ENCODE measurements around the gene SETX.

Gene SETX

DNA sequence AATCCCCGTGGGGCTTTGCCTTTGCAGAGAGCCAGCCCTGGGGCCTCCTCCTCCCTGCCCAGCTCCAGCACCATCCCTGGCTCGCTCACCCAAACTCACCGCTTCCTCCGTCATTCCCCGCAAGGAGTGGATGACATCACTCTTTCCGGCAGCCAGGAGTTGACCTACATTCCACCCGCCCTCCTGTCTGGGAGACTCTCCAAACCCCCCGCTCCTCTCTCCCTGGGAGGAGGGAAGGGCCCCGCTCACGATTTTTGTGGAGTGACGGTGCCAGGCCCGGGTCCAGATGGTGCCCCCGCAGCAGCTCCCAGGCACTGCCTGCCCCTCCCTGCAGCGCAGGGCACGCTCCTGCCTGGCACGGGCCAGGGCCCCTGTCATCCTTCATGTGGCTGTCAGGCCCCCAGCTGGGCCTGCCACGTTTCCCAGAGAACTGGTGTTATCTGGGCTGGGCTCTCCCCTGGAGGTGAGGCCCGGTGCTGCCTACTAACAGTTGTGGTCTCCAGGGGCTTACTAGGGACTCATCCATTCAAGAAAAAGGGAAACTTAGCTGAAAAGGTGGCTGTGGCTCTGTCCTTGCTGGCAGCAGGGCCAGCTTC is 140.7 kb downstream of the SETX start (continued):
- TF ChIP-seq GLIS1 (tag by site-specific recombination; IDR thresholded peaks at IDR 0.05): peak; percentile 99
- TF ChIP-seq WT1 (tag by site-specific recombination; IDR thresholded peaks at IDR 0.05): peak; percentile 90
- TF ChIP-seq ZNF175 (tag by site-specific recombination; IDR thresholded peaks at IDR 0.05): no peak
- TF ChIP-seq HOXD13 (CRISPR knock-in tag; IDR thresholded peaks at IDR 0.05; ENCODE audit: borderline replicate concordance): 0 out of 2 replicates have a peak, but pooled peaks have one; percentile 23
- TF ChIP-seq EGR2 (tag by site-specific recombination; IDR thresholded peaks at IDR 0.05; ENCODE audit: low read depth): peak; percentile 69
- TF ChIP-seq, protein P1, sequence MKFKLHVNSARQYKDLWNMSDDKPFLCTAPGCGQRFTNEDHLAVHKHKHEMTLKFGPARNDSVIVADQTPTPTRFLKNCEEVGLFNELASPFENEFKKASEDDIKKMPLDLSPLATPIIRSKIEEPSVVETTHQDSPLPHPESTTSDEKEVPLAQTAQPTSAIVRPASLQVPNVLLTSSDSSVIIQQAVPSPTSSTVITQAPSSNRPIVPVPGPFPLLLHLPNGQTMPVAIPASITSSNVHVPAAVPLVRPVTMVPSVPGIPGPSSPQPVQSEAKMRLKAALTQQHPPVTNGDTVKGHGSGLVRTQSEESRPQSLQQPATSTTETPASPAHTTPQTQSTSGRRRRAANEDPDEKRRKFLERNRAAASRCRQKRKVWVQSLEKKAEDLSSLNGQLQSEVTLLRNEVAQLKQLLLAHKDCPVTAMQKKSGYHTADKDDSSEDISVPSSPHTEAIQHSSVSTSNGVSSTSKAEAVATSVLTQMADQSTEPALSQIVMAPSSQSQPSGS (tag by site-specific recombination; IDR thresholded peaks at IDR 0.05; ENCODE audit: low read depth): peak; percentile 99
- peak; percentile 90; the same call in 1 of the 2 replicates for TF ChIP-seq ZNF561 (tag by site-specific recombination; IDR thresholded peaks at IDR 0.05; ENCODE audit: borderline replicate concordance)
- TF ChIP-seq, protein P2, sequence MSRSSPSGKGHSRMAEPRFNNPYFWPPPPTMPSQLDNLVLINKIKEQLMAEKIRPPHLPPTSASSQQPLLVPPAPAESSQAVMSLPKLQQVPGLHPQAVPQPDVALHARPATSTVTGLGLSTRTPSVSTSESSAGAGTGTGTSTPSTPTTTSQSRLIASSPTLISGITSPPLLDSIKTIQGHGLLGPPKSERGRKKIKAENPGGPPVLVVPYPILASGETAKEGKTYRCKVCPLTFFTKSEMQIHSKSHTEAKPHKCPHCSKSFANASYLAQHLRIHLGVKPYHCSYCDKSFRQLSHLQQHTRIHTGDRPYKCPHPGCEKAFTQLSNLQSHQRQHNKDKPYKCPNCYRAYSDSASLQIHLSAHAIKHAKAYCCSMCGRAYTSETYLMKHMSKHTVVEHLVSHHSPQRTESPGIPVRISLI (tag by site-specific recombination; IDR thresholded peaks at IDR 0.05): no peak
- TF ChIP-seq ZFP69B (tag by site-specific recombination; IDR thresholded peaks at IDR 0.05): peak; percentile 79
- TF ChIP-seq, protein P3, sequence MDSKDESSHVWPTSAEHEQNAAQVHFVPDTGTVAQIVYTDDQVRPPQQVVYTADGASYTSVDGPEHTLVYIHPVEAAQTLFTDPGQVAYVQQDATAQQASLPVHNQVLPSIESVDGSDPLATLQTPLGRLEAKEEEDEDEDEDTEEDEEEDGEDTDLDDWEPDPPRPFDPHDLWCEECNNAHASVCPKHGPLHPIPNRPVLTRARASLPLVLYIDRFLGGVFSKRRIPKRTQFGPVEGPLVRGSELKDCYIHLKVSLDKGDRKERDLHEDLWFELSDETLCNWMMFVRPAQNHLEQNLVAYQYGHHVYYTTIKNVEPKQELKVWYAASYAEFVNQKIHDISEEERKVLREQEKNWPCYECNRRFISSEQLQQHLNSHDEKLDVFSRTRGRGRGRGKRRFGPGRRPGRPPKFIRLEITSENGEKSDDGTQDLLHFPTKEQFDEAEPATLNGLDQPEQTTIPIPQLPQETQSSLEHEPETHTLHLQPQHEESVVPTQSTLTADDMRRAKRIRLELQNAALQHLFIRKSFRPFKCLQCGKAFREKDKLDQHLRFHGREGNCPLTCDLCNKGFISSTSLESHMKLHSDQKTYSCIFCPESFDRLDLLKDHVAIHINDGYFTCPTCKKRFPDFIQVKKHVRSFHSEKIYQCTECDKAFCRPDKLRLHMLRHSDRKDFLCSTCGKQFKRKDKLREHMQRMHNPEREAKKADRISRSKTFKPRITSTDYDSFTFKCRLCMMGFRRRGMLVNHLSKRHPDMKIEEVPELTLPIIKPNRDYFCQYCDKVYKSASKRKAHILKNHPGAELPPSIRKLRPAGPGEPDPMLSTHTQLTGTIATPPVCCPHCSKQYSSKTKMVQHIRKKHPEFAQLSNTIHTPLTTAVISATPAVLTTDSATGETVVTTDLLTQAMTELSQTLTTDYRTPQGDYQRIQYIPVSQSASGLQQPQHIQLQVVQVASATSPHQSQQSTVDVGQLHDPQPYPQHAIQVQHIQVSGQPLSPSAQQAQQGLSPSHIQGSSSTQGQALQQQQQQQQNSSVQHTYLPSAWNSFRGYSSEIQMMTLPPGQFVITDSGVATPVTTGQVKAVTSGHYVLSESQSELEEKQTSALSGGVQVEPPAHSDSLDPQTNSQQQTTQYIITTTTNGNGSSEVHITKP (tag by site-specific recombination; IDR thresholded peaks at IDR 0.05): peak; percentile 90; the same call in 1 of the 2 replicates
- TF ChIP-seq ZNF600 (tag by site-specific recombination; IDR thresholded peaks at IDR 0.05): peak; percentile 96
- no peak for TF ChIP-seq ZNF658 (tag by site-specific recombination; IDR thresholded peaks at IDR 0.05)
- peak; percentile 99 for TF ChIP-seq ZIC2 (tag by site-specific recombination; IDR thresholded peaks at IDR 0.05)
- peak; percentile 95 for TF ChIP-seq SP7 (tag by site-specific recombination; IDR thresholded peaks at IDR 0.05)
- TF ChIP-seq ZBTB17 (tag by site-specific recombination; IDR thresholded peaks at IDR 0.05): peak; percentile 94
- no peak for TF ChIP-seq ZNF529 (tag by site-specific recombination; IDR thresholded peaks at IDR 0.05; ENCODE audit: insufficient replicate concordance)
- TF ChIP-seq PRDM1 (tag by site-specific recombination; IDR thresholded peaks at IDR 0.05): peak; percentile 61; the same call in 1 of the 2 replicates
- TF ChIP-seq ZNF2 (tag by site-specific recombination; IDR thresholded peaks at IDR 0.05): peak; percentile 14; the same call in 1 of the 2 replicates
- TF ChIP-seq HOXA7 (CRISPR knock-in tag; IDR thresholded peaks at IDR 0.05; ENCODE audit: borderline replicate concordance): no peak
- 0 out of 2 replicates have a peak, but pooled peaks have one; percentile 44 for TF ChIP-seq GLI4 (tag by site-specific recombination; IDR thresholded peaks at IDR 0.05)
- peak; percentile 97 for TF ChIP-seq ZNF335 (tag by site-specific recombination; conservative IDR thresholded peaks at IDR 0.05)
- TF ChIP-seq, protein P4, sequence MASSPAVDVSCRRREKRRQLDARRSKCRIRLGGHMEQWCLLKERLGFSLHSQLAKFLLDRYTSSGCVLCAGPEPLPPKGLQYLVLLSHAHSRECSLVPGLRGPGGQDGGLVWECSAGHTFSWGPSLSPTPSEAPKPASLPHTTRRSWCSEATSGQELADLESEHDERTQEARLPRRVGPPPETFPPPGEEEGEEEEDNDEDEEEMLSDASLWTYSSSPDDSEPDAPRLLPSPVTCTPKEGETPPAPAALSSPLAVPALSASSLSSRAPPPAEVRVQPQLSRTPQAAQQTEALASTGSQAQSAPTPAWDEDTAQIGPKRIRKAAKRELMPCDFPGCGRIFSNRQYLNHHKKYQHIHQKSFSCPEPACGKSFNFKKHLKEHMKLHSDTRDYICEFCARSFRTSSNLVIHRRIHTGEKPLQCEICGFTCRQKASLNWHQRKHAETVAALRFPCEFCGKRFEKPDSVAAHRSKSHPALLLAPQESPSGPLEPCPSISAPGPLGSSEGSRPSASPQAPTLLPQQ (tag by site-specific recombination; IDR thresholded peaks at IDR 0.05): peak; percentile 75
- TF ChIP-seq ZNF354C (tag by site-specific recombination; IDR thresholded peaks at IDR 0.05; ENCODE audit: borderline replicate concordance, low read depth): no peak
- TF ChIP-seq, protein P5, sequence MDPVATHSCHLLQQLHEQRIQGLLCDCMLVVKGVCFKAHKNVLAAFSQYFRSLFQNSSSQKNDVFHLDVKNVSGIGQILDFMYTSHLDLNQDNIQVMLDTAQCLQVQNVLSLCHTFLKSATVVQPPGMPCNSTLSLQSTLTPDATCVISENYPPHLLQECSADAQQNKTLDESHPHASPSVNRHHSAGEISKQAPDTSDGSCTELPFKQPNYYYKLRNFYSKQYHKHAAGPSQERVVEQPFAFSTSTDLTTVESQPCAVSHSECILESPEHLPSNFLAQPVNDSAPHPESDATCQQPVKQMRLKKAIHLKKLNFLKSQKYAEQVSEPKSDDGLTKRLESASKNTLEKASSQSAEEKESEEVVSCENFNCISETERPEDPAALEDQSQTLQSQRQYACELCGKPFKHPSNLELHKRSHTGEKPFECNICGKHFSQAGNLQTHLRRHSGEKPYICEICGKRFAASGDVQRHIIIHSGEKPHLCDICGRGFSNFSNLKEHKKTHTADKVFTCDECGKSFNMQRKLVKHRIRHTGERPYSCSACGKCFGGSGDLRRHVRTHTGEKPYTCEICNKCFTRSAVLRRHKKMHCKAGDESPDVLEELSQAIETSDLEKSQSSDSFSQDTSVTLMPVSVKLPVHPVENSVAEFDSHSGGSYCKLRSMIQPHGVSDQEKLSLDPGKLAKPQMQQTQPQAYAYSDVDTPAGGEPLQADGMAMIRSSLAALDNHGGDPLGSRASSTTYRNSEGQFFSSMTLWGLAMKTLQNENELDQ (tag by site-specific recombination; IDR thresholded peaks at IDR 0.05; ENCODE audit: low read depth): no peak
- TF ChIP-seq, protein P6, sequence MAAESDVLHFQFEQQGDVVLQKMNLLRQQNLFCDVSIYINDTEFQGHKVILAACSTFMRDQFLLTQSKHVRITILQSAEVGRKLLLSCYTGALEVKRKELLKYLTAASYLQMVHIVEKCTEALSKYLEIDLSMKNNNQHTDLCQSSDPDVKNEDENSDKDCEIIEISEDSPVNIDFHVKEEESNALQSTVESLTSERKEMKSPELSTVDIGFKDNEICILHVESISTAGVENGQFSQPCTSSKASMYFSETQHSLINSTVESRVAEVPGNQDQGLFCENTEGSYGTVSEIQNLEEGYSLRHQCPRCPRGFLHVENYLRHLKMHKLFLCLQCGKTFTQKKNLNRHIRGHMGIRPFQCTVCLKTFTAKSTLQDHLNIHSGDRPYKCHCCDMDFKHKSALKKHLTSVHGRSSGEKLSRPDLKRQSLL (tag by site-specific recombination; IDR thresholded peaks at IDR 0.05): peak; percentile 99
- no peak for TF ChIP-seq ZNF157 (tag by site-specific recombination; IDR thresholded peaks at IDR 0.05)
- no peak for TF ChIP-seq ZNF514 (tag by site-specific recombination; IDR thresholded peaks at IDR 0.05)
- TF ChIP-seq, protein P7, sequence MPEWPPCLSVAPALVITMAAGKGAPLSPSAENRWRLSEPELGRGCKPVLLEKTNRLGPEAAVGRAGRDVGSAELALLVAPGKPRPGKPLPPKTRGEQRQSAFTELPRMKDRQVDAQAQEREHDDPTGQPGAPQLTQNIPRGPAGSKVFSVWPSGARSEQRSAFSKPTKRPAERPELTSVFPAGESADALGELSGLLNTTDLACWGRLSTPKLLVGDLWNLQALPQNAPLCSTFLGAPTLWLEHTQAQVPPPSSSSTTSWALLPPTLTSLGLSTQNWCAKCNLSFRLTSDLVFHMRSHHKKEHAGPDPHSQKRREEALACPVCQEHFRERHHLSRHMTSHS (tag by site-specific recombination; IDR thresholded peaks at IDR 0.05): no peak

Data from HEK293 (cell line).